ENCODE data around the gene RUNX1.

DNA sequence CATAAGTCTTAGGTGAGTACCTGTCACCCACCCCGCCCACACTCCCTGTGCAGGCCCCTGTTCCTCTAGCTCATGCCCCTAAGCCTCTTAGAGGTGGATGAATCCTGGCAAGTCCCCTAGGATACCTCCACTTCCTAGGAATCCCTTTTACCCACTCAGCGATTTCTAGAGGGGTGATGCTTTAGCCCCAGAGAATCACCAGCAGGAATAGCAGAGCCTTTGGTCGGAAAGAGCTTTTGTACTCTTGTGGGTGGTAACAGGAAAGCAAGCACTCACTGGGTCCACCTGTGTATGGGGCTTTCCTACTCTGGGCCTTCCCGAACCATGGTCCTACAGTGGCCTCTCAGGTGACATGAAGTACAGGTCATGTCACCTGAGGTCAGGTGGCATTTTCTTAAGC lies 207.9 kb downstream of the RUNX1 start:
- no peak for TF ChIP-seq POLR2A (IDR thresholded peaks at IDR 0.05; ENCODE audit: low read length)
- TF ChIP-seq GATA1 (IDR thresholded peaks at IDR 0.05; ENCODE audit: low read depth, low read length), result no peak

All from erythroblast (primary cell).